T-helper 2 cell (primary cell): Measurements from ENCODE around the gene MS4A1.
A peak's percentile ranks its signal among the peaks of the same experiment; 100 is the strongest.
"Not testable (repeated sequence)": the region's sequence is repeated elsewhere in the genome, so short reads cannot be mapped to it uniquely, and the experiment has no call there.

Source experiments
- DNase-seq, 5 experiments: peaks; one replicate each; pipeline versions ENCODE4 v3.0.0 to v3.0.0-alpha.2; 2012 to 2022
- total RNA-seq, 2 donors: gene quantifications; one replicate each; lab custom pipeline; 2026; lab: John Stamatoyannopoulos, UW

The MS4A1 gene
- 0 to 0.47 reads per million in 2 donors for total RNA-seq

DNA sequence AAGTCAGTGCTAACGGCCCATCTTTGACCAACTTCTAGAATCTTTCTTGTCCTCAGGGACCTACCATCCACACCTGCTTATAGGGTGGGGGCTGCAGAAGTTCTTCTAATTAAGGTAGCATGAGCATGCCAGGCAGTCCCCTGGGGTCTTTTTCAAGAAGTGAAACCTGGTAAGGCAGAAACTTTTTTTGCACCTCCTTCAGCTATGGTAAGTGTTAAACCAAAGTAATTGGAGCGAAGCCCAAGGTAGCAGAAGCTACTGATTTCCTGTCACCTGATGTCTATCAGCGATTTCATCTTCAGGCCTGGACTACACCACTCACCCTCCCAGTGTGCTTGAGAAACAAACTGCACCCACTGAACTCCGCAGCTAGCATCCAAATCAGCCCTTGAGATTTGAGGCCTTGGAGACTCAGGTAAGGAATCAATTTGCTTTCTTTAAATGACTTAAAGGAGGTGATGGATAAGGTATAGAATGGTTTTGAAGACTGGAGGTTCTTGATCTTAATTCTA is at the start of gene MS4A1:
MS4A1 (plus strand) TSS at position 317 of the 512 bp plus-strand sequence. CDS start 6,528 bp downstream, outside the sequence.
- DNase-seq = peak in 2 of 5 experiments; percentile 9 to 31

DNA sequence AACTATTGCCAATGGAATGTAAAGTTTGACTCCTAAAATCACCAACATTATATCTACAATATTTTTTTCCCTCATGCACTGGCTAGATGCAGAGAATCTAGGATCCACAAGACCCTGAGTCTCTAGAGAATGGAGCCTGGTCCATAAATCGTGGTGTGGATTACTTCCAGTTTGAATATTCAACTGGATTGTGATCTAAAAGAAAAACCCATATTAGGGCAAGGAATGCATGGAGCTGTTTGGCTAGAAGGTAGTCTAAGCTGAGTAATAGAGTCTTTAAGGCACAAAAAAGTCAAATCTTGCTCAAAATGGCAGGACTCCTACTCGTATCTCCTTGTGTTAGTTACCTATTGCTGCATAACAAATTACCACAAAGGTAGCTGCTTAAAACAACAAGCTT is 35.6 kb upstream of the MS4A1 start:
- no peak for DNase-seq

DNA sequence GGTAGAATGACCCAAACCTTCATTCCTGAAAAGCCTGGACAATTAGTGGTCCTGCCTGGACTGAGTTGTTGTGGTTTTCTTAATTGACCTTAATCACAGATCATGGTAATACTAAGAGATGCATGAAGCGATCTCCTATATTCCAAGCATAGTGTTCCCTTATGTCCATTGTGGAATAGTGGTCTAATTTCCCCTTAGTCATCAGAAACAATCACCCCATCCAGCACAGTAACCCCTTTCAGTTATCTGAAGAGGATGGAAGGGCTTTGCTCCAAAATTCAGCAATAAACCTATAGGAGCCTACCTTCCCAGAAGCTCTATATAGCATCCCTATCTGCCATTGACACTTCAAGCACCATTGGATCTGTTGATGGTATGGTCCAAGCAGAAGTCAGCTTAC is 33.0 kb upstream of the MS4A1 start:
- no peak for DNase-seq

DNA sequence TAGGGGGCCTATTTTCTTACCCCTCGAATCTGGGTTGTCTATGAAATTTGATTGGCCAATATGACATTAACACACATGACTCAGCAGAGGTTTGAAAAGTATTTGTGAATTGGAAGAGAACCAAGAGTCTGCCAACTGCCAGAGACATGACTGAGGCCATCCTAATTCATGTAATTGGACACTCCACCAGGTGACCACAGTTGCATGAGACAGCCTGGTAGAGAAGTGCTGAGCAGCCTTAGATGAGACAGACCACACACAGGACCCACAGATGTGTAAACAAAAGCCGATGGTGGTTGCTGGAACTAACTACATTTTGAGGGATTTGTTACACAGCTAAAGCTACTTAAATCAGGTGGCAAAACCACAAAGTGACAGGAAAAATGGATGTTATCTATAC is 27.1 kb upstream of the MS4A1 start:
- DNase-seq = peak in 1 of 5 experiments; percentile 16

DNA sequence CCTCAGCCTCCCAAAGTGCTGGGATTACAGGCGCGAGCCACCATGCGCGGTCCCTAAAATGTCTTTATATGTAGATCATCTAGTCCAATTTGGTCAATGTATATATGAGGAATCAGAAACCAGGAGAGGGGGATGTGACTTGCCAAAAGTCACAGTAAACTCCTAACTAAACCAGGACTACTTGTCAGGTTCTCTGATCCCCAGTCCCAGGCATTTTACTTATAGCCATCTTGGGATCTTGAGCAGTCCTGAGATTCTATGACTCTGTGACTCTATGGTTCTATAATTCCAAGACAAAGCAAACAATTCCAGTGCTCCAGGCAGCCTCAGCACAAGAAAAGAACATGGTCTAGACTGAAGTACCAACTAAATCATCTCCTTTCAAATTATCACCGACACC is 26.4 kb upstream of the MS4A1 start, which contains the start of gene MS4A5:
MS4A5 (plus strand) TSS at position 301 of the 400 bp plus-strand sequence. CDS start 103 bp downstream, outside the sequence.
- no peak for DNase-seq

DNA sequence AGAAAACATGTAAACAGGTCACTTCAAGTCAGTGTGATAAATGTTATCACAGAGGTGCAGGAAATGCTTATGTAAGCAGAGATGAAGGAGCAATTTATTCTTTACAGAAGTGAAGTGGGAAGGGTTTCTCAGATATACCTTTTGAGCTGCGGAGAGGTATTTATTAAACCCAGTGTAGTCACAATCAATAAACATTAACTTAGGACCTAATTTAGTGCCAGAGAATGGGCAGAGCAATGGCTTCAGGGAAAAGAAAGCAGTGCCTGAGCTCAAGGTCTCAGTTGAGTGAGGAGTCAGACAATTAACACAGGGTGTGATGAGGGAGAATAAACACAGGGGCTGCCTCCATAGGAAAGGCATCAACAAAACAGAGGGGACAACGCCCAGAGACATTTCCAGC is 24.4 kb upstream of the MS4A1 start:
- no peak for DNase-seq

DNA sequence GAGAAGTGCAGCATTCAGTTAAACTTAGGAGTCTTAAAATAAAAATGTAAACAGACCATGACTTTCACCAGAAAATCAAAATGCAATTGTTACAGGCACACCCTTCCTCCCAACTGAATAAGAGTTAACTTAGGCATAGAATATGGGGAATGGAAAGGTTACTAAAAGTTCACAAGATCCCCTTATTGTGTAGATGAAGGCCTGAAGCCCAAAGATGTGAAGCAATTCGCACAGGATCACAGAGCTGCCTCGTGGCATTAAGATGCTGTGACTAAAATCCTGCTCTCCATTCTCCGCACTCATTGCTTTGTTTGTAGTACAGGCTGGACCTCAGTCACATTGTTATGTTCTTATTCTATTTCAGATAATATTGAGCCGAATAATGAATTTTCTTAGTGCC is 22.2 kb upstream of the MS4A1 start:
- no peak for DNase-seq

DNA sequence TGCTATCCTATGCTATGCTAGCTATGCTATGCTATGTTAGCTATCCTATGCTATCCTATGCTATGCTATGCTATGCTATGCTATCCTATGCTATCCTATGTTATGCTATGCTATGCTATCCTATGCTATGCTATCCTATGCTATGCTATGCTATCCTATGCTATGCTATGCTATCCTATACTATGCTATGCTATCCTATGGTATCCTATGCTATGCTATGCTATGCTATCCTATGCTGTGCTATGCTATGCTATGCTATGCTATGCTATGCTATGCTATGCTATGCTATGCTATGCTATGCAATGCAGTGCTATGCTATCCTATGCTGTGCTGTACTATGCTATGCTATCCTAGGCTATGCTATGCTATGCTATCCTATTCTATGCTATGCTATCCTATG is 8.6 kb upstream of the MS4A1 start:
- no peak for DNase-seq

DNA sequence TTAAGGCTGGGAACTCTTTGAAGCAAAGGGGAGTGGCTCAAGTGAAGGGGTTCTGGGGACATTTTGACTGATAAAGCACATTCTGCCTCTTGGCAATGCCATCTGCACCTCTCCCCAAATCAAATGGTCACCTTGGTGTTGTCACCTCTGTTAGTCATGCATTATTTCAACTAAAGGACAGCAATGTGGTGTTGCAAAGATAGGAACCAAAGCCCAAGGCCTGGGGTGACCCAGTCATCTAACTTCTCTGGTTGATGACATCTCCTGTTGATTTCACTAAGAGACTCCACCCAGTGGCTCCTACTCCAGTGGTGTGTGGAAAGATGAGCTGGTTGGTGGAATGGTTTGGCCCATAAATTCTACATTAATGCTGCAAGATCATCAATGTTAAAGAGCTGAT is 7.8 kb upstream of the MS4A1 start:
- DNase-seq = no peak

DNA sequence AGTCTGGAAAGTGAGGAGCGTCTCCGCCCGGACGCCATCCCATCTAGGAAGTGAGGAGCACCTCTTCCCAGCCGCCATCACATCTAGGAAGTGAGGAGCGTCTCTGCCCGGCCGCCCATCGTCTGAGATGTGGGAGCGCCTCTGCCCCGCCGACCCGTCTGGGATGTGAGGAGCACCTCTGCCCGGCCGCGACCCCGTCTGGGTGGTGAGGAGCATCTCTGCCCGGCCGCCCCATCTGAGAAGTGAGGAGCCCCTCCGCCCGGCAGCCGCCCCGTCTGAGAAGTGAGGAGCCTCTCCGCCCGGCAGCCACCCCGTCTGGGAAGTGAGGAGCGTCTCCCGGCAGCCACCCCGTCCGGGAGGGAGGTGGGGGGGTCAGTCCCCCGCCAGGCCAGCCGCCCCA is 4.5 kb upstream of the MS4A1 start:
- DNase-seq = not testable (repeated sequence)

DNA sequence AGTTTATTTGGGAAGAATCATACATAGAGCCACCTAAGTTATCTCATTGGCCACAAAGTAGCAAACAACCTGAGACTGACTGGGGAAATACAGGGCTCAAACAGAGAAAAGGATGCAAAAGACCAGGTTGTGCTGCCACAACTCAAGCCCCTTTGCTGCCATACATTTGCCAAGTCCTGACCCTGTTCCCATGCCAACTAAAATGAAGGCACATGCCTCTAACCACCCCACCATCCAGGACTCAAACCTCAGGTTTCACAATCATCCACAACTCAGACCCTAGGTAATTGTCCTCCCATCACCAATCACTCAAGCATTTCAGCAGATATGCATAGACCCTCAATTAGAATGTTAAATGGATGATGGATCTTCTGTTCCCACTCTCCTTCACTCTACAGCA is 1.4 kb upstream of the MS4A1 start:
- no peak for DNase-seq

DNA sequence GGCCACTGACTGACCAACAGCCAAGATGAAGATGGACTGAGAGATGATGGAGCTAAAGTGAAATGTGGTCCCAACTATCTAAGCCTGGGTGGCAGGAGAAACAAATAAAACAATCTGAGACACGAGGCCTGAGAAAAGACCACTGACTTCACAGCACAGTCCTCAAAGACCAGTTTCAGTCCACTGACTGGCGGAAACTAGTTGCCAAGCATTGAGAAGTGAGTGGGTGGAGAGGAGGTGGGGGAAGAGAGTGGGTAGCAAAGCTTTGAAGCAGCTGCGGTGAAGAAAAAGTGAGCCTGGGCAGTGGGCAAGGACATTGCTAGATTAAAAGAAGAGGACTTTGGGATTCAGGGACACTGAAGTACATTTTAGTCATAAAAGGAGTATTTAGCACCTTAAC is 1.9 kb downstream of the MS4A1 start:
- DNase-seq = no peak

DNA sequence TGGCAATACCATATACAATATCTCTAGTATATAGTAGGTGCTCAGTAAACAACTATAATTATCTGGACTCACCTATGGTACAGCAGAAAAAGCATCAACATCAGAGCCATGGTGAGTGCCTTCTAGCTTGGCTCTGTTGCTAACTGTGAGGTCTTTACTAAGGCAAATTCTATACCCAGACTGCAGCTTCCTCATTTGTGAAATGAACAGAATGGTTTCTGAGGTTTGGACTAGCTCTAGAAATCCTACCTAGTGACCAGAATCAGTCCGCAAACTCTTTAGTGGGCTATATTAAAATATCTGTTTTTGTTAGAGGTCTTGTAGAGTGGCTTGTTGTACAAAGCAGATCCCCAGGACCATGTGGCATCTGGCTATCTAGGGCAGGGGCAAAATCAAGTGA is 3.7 kb downstream of the MS4A1 start:
- DNase-seq = no peak

DNA sequence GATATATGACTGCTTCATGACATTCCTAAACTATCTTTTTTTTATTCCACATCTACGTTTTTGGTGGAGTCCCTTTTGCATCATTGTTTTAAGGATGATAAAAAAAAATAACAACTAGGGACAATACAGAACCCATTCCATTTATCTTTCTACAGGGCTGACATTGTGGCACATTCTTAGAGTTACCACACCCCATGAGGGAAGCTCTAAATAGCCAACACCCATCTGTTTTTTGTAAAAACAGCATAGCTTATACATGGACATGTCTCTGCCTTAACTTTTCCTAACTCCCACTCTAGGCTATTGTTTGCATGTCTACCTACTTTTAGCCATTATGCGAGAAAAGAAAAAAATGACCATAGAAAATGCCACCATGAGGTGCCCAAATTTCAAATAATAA is 13.2 kb downstream of the MS4A1 start:
- DNase-seq = no peak

DNA sequence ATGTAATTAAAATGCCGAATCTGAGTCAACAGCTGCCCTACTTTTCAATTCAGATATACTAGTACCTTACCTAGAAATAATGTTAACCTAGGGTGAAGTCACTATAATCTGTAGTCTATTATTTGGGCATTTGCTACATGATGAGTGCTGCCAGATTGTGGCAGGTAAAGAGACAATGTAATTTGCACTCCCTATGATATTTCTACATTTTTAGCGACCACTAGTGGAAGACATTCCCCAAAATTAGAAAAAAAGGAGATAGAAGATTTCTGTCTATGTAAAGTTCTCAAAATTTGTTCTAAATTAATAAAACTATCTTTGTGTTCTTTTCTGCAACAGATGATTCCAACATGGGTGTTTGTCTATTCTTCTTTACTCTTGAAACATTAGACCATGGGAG is 14.1 kb downstream of the MS4A1 start:
- DNase-seq = no peak

DNA sequence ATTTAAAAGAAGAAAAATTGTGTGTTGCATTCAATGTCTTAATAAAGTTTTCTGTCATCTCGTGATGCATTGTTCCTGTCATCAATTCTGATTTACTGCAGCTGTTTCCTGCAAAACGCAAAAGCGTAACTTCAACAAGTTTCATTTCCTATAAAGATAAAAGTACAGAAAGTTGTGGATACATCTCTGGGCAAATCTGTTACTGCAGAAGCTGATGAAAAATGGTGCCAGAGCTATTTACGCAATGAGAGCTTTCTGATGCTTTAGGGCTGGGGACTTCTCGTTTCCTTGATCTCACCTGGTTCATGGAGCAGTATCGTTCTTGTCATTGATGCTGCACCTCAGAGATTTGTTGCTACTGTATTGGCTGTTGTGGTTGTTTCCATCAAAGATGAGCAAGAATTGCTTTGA is 21.4 kb downstream of the MS4A1 start:
- DNase-seq = peak in 1 of 5 experiments; percentile 34

DNA sequence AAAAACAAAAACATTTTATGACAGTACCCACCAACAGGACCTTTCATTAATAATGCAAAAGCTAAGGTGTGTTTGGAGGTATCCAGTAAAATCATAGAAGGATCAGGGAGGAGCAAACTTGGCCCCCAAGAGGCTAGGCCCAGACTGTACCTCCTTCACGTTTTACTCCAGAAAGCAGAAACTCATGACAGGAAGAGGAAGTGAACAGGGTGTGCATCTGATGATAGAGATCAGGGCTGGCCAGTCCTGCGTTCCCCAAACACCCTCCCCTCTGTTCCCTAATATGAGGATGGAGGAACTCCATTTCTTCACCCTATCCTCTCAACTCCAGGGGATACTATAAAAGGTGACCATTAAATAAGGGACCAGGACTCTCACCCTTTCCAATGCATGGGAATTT is 26.7 kb downstream of the MS4A1 start:
- peak in 1 of 5 experiments; percentile 9 for DNase-seq

DNA sequence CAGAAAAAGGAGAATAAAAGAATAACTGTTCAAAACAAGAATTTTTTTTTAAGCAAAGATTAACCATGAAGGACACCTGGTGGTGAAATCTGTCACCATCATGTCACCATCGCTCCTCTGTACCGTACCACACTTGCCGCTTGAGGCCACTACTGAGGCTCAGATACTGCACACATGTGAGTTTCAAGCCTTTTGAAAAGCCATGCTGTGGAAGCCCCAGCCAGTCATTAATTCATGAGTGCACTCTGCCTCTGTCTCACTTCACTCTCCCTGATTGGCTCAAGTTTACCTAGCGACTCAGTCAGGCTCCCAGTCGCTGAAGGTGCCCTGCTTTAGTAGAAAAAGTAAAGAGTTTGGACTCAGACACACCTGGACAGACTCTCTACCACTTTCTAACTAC is 30.3 kb downstream of the MS4A1 start:
- peak in 1 of 5 experiments; percentile 58 for DNase-seq

DNA sequence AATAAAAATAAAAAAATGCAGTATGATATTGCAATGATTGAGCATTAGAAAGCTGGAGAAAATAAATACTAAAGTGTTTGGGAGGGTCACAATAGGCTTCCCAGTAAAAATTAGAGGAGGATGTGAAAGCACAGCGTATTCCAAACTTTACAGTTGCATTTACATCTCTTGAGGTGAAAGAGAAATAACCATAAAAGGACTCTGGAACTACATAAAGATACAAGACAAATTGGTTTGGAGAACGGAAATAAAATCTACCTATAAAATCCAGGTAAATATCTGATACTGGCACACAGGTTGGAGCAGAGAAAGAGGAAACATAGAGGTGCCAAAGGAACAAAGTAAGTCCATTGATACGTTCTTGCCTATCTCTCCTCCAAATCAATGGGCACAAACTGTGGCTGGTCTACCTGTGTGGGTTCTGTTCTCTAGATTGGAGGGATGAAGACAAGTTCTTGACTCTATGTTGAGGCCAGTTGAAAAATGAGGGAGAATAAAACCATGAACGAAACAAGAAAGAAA is 36.9 kb downstream of the MS4A1 start, which contains the start of gene MS4A12:
MS4A12 (plus strand) TSS at position 291 of the 522 bp plus-strand sequence. CDS start 4,541 bp downstream, outside the sequence.
- no peak for DNase-seq

DNA sequence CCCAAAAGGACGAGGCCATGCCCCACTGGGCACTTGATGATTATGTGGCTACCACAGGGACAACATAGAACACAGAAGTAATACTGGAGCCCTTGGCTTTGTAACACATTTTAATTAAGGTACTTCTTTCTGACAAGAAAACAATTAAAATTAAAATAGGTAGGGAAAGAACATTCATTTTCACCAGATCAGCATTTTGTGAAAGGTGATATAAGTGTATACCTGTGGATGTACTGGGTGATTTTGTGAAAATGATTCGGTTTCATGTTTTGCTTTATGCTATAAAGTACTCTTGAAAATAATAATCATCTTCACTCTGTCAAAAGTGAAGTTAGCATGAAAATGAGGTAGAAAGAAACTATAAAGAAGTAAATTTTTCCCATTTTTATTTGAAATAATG is 37.8 kb downstream of the MS4A1 start:
- DNase-seq = no peak

DNA sequence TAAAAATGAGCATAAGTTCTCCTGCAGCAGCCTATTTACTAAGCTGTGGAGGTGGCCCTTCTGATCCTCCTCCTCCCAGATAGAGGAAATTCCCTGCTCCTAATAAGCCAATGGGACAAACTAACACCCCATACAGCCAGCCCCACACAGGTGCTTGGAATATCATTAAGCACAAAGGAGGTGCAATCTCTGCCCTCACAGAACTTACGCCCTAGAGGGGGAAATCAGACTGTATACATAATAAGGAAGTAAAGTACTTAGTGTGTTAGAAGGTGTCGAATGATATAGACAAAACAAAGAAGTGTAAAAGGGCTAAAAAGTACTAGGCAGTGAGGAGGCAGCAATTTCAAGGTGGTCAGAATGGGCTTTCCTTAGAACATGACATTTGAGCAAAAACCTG is 42.8 kb downstream of the MS4A1 start:
- DNase-seq = no peak

DNA sequence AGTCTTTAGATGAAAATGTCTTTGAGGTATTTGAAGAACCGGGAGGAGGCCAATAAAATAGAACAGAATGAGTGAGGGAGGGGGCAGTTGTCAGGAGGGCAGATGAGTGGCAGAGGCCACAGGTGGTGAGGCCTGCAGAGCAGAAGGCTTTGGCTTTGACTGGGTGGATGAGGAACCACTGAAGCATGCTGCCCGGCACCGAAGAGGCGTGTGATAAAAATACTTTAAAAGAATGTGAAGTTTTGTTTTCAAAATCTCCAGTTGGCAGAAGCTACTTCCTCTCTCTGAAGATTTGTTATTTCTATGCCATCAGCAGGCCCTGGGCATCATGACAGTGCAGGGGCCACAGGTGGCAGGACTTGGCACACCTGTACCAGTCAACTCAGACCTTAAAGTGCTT is 43.2 kb downstream of the MS4A1 start:
- no peak for DNase-seq

DNA sequence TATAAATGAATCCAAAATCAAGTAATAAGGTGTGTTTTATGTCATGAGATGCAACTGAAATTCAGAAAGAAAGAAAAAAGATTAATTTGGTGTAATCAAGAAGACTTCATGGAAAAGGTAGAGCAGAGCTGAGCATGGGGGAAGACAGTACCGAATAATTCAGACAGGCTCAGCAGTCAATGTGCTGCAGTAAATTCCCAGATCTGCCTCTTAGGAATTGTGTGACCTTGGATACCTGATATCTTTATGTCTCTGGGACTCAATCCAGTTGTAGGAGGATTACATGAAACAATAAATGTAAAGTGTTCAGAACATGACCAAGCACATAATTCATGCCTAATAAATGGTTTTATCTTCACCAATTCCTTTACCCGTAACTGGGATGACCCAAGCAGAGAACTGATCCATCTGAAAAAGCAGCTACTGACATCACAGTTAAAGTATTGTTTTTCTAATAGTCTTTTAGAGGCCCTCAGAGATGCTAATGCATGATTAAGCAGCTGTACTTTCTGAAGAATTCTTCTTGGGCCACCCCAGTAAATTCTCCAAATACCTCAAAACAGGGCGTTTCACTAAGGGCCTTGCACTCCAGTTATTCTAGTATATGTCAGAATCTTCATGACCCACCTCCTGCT is 44.7 kb downstream of the MS4A1 start:
- no peak for DNase-seq

DNA sequence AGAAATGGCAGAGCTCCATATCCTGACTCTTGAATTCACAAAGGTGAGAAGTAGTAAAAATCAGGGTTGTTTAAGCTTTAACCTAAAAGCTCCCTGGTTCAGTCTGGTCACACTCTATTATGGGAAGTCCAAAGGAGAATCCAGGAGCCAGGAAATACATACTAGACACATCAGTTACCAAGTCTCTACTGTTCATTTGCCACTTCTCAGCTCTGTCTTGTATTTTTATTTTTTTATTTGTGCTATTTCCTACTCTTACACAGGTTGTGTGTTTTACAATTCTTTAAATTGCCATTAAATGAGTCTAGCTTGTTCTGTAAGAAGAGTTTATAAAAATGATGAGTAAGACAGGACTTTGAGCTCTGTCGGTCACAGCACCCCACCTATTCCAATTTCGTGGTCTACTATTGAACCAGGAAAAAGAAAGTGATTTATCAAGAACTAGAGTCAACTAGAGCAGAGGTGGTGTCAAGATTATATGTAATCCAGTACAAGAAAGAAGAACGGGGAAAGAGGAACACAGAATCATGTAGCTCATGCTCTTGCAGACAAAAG is 46.7 kb downstream of the MS4A1 start:
- DNase-seq = no peak
